Endodermal cell (in vitro differentiated cells): Measurements from ENCODE around the gene ANKRD62. TPM values are rescaled to one million over a fixed set of nuclear protein-coding genes. Genes with fewer than 3 reads are reported as not detected.
"Not testable (repeated sequence)": the region's sequence is repeated elsewhere in the genome, so short reads cannot be mapped to it uniquely, and the experiment has no call there.

ENCODE experiments used
- DNase-seq: peaks from one replicate; pipeline ENCODE4 v3.0.0-alpha.2; 2017
- H3K27ac ChIP-seq: 2 replicates; pipeline ENCODE4 v1.5.1; 2013; ENCODE audit warnings: mild to moderate bottlenecking, low read depth, low read length, moderate library complexity
- H3K27me3 ChIP-seq: 2 replicates; pipeline ENCODE4 v1.6.1; 2013; ENCODE audit warnings: mild to moderate bottlenecking, low read length, moderate library complexity; ENCODE audit not compliant: insufficient read depth, control insufficient read depth, poor library complexity, severe bottlenecking
- H3K36me3 ChIP-seq: 2 replicates; pipeline ENCODE4 v1.7.0; 2013; ENCODE audit warnings: mild to moderate bottlenecking, low read length, moderate library complexity; ENCODE audit not compliant: control insufficient read depth, insufficient read depth
- H3K4me1 ChIP-seq: one replicate; pipeline ENCODE4 v1.7.0; 2013; ENCODE audit warnings: low read length; ENCODE audit not compliant: control insufficient read depth, insufficient read depth
- H3K4me3 ChIP-seq: 2 replicates; pipeline ENCODE4 v1.5.1; 2013; ENCODE audit warnings: mild to moderate bottlenecking, low read length, moderate library complexity
- H3K9ac ChIP-seq: 2 replicates; pipeline ENCODE4 v1.6.1; 2013; ENCODE audit warnings: mild to moderate bottlenecking, low read length, moderate library complexity; ENCODE audit not compliant: poor library complexity, severe bottlenecking; ENCODE audit errors: extremely low read depth
- H3K9me3 ChIP-seq: 2 replicates; pipeline ENCODE4 v1.6.1; 2013; ENCODE audit warnings: mild to moderate bottlenecking, low read length, moderate library complexity; ENCODE audit not compliant: control insufficient read depth
- H3K27ac Mint-ChIP-seq: 2 replicates; pipeline ENCODE4 v1.8.0; 2020; ENCODE audit warnings: mixed read lengths
- H3K27me3 Mint-ChIP-seq: 2 replicates; pipeline ENCODE4 v1.8.0; 2021; ENCODE audit warnings: mild to moderate bottlenecking, mixed read lengths; ENCODE audit not compliant: insufficient read depth
- H3K36me3 Mint-ChIP-seq: 2 replicates; pipeline ENCODE4 v1.8.0; 2020; ENCODE audit warnings: low read depth, mixed read lengths
- H3K4me1 Mint-ChIP-seq: 2 replicates; pipeline ENCODE4 v1.8.0; 2020; ENCODE audit warnings: mixed read lengths
- H3K4me3 Mint-ChIP-seq: 2 replicates; pipeline ENCODE4 v1.8.0; 2020; ENCODE audit warnings: mild to moderate bottlenecking, moderate library complexity, mixed read lengths
- H3K9me3 Mint-ChIP-seq: 2 replicates; pipeline ENCODE4 v1.8.0; 2020; ENCODE audit warnings: mild to moderate bottlenecking, mixed read lengths
- WGBS, 2 experiments: methylation state at CpG; one replicate each; pipeline versions ENCODE4 v1.1.5 to v1.1.7; 2013; ENCODE audit warnings: missing lambda C conversion rate in 2 of 2, mixed read lengths in 1 of 2; ENCODE audit not compliant: insufficient coverage in 1 of 2, insufficient read length in 1 of 2; 5-methylcytosine and 5-hydroxymethylcytosine counted together
- total RNA-seq, 2 donors: library from RNA; stranded (reverse); fragmentation: NEBNext Ultra II Directional in 1 of 2; extraction: Animal tissue kit (Norgen Biotek cat#: 25700) in 1 of 2; gene quantifications; 2 replicates in 1 of 2; 3 replicates in 1 of 2; pipeline ENCODE4 v1.2.1, GENCODE V29; 2021
- TF ChIP-seq, protein P1 (sequence below): fragments of 200-600 bp; sonication (generic); conservative IDR thresholded peaks from 2 replicates; pipeline ENCODE4 v1.5.0; 2021; ENCODE audit warnings: antibody characterized with exemption, mild to moderate bottlenecking

ANKRD62 gene
- total RNA-seq, 2 donors from 2014 or later: not detected

DNA sequence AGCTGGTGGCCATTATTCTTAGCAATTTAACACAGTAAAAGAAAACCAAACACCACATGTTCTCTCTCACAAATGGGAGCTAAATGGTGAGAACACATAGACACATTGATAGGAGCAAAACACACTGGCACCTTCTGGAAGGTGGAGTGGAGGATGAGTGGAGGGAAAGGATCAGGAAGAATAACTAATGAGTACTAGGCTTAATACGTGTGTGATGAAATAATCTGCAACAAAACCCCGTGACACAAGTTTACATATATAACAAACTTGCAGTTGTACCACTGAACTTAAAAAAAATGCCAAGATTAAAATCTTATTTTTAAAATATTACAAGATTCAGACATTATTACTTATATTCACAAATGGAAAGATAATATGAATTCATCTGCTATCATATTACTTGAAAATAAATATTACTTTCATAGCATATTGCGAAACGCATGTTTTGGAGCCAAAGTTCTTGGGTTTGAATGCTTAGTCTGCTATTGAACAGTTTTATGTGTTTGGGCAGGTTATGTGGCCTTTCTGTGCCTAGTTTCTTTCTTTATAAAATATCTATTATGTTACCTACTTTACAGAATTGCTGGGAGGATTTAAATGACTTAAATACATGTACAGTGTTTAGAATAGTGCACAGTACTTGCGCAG is 20.5 kb downstream of the ANKRD62 start:
- Mint-ChIP-seq H3K4me3 (no peak overlapping the region), H3K27me3 (peaks cover 23% of the 10 kb centered on the region), H3K27ac (no peak overlapping the region), H3K36me3 (no peaks in the 10 kb centered on the region), H3K9me3 (peaks cover 1% of the 10 kb centered on the region), H3K4me1 (peaks cover under 1% of the 10 kb centered on the region)
- H3K9me3 ChIP-seq: no peaks in the 10 kb centered on the region
- no peak overlapping the region for H3K27ac ChIP-seq
- no peaks in the 10 kb centered on the region for H3K4me1 ChIP-seq
- 96 to 100% methylated on average over 2 of the region's 5 CpGs for WGBS, 2 experiments
- H3K27me3 ChIP-seq: peaks cover 38% of the 10 kb centered on the region
- DNase-seq: no peak
- H3K9ac ChIP-seq: no peak overlapping the region
- H3K36me3 ChIP-seq: no peaks in the 10 kb centered on the region
- H3K4me3 ChIP-seq: no peak overlapping the region
- TF ChIP-seq, protein P1, sequence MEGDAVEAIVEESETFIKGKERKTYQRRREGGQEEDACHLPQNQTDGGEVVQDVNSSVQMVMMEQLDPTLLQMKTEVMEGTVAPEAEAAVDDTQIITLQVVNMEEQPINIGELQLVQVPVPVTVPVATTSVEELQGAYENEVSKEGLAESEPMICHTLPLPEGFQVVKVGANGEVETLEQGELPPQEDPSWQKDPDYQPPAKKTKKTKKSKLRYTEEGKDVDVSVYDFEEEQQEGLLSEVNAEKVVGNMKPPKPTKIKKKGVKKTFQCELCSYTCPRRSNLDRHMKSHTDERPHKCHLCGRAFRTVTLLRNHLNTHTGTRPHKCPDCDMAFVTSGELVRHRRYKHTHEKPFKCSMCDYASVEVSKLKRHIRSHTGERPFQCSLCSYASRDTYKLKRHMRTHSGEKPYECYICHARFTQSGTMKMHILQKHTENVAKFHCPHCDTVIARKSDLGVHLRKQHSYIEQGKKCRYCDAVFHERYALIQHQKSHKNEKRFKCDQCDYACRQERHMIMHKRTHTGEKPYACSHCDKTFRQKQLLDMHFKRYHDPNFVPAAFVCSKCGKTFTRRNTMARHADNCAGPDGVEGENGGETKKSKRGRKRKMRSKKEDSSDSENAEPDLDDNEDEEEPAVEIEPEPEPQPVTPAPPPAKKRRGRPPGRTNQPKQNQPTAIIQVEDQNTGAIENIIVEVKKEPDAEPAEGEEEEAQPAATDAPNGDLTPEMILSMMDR: no peak

DNA sequence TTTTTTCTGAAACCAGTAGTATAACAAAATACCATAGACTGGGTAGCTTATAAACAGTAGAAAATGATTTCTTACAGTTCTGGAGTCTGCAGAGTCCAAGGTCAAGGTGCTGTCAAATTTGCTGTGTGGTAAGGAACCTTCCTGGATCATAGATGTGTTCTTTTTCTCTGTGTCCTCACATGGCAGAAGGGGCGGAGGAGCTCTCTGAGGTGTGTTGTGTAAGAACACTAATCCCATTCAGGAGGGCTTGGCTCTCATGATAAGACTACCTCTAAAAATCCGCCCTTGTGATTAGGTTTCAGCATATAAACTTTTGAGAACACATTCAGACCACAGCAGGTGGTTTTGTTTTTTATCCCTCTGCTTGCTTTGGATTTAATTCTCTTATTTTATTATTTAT is 25.7 kb downstream of the ANKRD62 start:
- Mint-ChIP-seq H3K4me3 (no peak overlapping the region), H3K9me3 (no peaks in the 10 kb centered on the region), H3K27ac (no peak overlapping the region), H3K27me3 (peaks cover 15% of the 10 kb centered on the region), H3K4me1 (peaks cover 11% of the 10 kb centered on the region), H3K36me3 (no peaks in the 10 kb centered on the region)
- DNase-seq: no peak
- no peaks in the 10 kb centered on the region for H3K36me3 ChIP-seq
- H3K9me3 ChIP-seq: no peaks in the 10 kb centered on the region
- H3K9ac ChIP-seq: no peak overlapping the region
- H3K4me1 ChIP-seq: peaks cover 4% of the 10 kb centered on the region
- H3K27me3 ChIP-seq: peaks cover 36% of the 10 kb centered on the region
- no peak overlapping the region for H3K27ac ChIP-seq
- TF ChIP-seq, protein P1: no peak
- 79% methylated on average over 1 of the region's 2 CpGs; no CpG with 5 or more reads in 1 of the 2 experiments for WGBS, 2 experiments
- no peak overlapping the region for H3K4me3 ChIP-seq

DNA sequence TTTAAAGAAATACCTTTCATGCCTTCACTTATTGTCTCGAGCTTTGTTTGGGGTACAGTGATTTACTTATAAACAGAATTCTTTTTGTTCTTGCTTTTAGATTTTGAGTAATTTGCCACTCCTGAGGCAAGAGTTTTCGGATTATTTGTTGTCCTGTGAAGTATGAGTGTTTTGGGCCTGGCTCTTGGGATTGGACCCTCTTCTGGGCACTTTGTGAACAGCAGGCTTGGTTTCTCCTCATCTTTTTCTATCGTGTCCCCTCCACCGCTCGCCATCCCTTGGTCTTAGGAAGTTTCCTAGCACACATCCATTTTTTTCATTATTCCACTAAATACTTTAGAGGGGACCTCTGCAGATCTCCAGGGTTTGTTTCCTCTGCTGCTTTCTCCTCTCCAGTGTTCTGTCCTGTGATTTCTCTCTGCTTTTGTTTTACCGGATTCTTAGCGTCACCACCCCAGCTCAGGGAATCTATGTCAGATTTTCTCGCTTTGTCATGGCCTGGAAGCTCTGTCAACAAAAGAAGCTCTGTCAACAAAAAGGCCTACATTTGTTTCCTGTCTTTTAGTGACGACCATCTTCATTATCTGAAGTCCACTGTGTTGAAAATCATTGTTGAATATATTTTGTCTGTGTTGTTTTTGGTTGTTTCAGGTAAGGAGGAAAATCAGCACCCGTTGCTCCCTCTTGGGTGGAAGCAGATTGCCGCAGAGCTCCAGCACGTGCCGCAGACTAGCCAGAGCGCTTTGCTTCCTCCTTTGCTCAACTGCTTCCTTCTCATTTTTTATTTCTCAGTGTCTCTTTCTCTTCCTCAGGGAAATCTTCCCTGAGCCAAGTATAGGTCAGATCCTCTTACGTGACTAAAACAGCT is 27.8 kb downstream of the ANKRD62 start:
- no peaks in the 10 kb centered on the region for H3K36me3 ChIP-seq
- Mint-ChIP-seq H3K4me3 (peak overlapping the region; percentile 28), H3K36me3 (no peaks in the 10 kb centered on the region), H3K4me1 (peaks cover 11% of the 10 kb centered on the region), H3K9me3 (no peaks in the 10 kb centered on the region), H3K27me3 (peaks cover 10% of the 10 kb centered on the region), H3K27ac (peak overlapping the region; percentile 62)
- H3K4me1 ChIP-seq: peaks cover 4% of the 10 kb centered on the region
- WGBS, 2 experiments: 55 to 68% methylated on average over 6 to 15 of the region's 15 CpGs
- H3K4me3 ChIP-seq: no peak overlapping the region
- TF ChIP-seq, protein P1: peak; percentile 75
- no peak overlapping the region for H3K9ac ChIP-seq
- no peaks in the 10 kb centered on the region for H3K9me3 ChIP-seq
- peak; percentile 87 for DNase-seq
- H3K27me3 ChIP-seq: peaks cover 17% of the 10 kb centered on the region
- H3K27ac ChIP-seq: no peak overlapping the region

DNA sequence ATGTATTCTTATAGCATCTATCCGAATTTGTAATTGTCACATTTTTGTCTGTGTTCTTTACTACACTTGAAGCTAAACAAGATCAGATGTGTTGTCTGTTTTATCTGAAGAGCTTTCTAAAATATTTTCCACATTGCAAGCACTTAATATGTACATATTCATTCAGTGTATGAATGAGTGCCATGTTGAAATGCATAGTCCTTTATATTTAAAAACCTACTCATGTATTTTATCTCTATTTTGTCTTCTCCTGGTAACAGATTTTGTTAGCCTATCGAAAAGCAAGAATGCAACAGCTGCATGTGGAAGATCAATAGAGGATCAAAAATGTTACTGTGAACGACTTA is 28.4 kb downstream of the ANKRD62 start:
- H3K9me3 Mint-ChIP-seq, DNase-seq, H3K36me3 ChIP-seq, H3K4me3 ChIP-seq, H3K9me3 ChIP-seq, H3K27ac ChIP-seq, H3K9ac ChIP-seq, H3K4me3 Mint-ChIP-seq, H3K4me1 ChIP-seq, H3K36me3 Mint-ChIP-seq, H3K27me3 Mint-ChIP-seq: not testable (repeated sequence)
- Mint-ChIP-seq H3K4me1 (peaks cover 11% of the 10 kb centered on the region), H3K27ac (peak overlapping the region; percentile 62)
- WGBS, 2 experiments: 95 to 100% methylated on average over 1 to 3 of the region's 3 CpGs
- peaks cover 12% of the 10 kb centered on the region for H3K27me3 ChIP-seq

DNA sequence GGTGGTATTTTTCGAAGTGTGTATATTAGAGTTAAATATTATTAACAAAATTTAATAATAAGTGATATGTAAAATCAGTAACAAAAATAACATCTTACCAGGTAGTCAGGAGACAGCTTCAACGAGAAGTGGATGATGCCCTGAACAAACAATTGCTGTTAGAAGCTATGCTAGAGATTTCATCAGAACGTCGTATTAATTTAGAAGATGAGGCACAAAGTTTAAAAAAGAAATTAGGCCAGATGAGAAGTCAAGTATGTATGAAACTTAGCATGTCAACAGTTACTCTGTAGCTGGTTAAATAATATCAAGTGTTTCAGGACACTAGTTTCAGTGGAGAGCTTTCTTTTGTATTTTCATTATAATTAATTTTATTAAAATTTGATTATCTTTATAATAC is 34.0 kb downstream of the ANKRD62 start:
- not testable (repeated sequence) for H3K9me3 Mint-ChIP-seq, H3K9me3 ChIP-seq
- 92 to 100% methylated on average over 3 of the region's 4 CpGs for WGBS, 2 experiments

More for the DNA sequence above, 34.0 kb downstream of the ANKRD62 start:
- H3K36me3 ChIP-seq, H3K36me3 Mint-ChIP-seq, H3K4me3 Mint-ChIP-seq, H3K27me3 ChIP-seq, H3K4me3 ChIP-seq, H3K4me1 Mint-ChIP-seq, H3K4me1 ChIP-seq, H3K27me3 Mint-ChIP-seq, H3K9ac ChIP-seq, H3K27ac ChIP-seq, H3K27ac Mint-ChIP-seq, DNase-seq: not testable (repeated sequence)
